ENCODE measurements around the gene MEDAG.

The MEDAG gene

DNA sequence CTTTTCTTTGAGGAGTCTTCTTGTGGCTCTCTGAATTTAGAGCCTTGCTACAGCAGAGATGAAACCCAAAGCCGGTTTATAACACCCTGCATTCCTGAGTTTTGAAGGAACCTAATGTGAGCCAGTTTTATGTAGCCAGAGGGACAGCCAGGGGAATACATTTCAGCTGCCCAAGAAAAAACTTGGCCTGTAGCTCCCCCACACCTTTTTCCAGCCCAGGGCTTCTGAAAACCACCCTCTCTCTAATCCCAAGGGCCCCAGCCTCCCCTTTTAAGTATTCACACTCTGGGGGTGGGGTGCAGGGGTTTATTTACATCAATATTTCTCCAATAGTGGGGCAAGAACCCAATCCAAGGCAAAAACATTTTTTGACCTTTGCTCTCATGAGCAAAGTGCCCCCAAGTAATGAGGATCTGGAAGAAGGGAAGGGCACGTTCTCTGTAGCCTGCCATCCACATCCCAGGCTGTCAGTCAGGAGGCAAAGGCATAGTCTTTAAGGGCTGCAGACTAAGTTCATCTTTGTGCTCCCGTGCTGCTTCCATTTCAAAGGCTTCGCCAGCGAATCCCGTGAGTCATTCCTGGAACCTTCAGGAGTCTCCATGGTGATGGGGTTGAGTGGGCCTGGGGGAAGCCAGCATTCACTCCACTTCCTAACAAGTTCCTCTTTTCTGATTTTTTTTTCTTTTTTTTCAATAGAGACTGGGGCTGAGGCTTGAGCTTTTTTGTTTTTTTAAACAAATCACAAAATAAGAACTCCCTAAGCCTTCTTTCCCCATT lies 33.2 kb upstream of the MEDAG start:
- Histone ChIP-seq H3K36me3 (ENCODE audit: control insufficient read depth in 4 of 4, insufficient read depth in 4 of 4, low read length in 3 of 4) (no peaks in the 10 kb centered on the region), H3K4me1 (ENCODE audit: control extremely low read depth in 1 of 4, control insufficient read depth in 4 of 4, insufficient read depth in 4 of 4, low read length in 3 of 4) (peaks cover 0 to 12% (median 8%) of the 10 kb centered on the region in 4 experiments), H3K27me3 (replicated peaks in 2 of 5; ENCODE audit: control insufficient read depth in 4 of 5, insufficient read depth in 5 of 5, low read length in 4 of 5) (peaks cover 0 to 7% (median 0%) of the 10 kb centered on the region in 5 experiments), H3K9me3 (ENCODE audit: control extremely low read depth in 1 of 5, control insufficient read depth in 4 of 5, insufficient read depth in 2 of 5, low read depth in 1 of 5, low read length in 4 of 5) (no peaks in the 10 kb centered on the region), H3K27ac (ENCODE audit: insufficient read depth in 1 of 2, low read depth in 1 of 2, low read length in 2 of 2, poor library complexity in 1 of 2, severe bottlenecking in 2 of 2) (no peak overlapping the region), H3K4me3 (ENCODE audit: control insufficient read depth in 1 of 7, extremely low read depth in 1 of 7, insufficient read depth in 4 of 7, low read depth in 2 of 7, low read length in 6 of 7) (no peak overlapping the region)
- peak; percentile 66 to 73 (median 71) for DNase-seq
- CTCF ChIA-PET: interaction anchor here (1.6 kb wide), 1 partner anchor 7 kb away, joined by 8 read pairs; no protein-coding TSS in a partner anchor
- POLR2A ChIA-PET: no interaction called here
- WGBS (ENCODE audit: insufficient coverage): 21% methylated on average over 4 of the region's 6 CpGs

DNA sequence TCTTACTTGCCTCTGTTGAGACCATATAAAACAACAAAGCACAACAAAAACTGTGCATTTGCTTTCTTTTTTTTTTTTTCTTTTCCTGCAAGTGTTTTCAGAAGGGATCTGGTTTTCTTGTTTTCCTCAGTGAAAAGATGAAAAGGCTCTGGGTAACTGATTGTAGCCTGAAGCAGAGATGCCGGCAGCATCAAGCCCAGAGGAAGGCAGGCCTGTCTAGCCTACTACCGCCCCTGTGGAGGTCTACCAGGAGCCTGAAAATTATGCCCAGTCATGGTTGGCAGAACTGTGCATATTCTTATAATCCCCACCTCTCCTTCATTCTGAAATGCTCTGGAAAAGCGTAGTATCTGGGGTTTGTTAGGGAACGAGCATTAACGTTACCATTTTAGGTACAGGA lies 32.6 kb upstream of the MEDAG start:
- H3K4me3 ChIP-seq (ENCODE audit: control insufficient read depth in 1 of 7, extremely low read depth in 1 of 7, insufficient read depth in 4 of 7, low read depth in 2 of 7, low read length in 6 of 7): no peak overlapping the region
- 37% methylated on average over 4 of the region's 5 CpGs for WGBS (ENCODE audit: insufficient coverage)
- ChIA-PET POLR2A (no interaction called here), CTCF (interaction anchor here (1.6 kb wide), 1 partner anchor 8 kb away, joined by 8 read pairs; no protein-coding TSS in a partner anchor)
- H3K4me1 ChIP-seq (ENCODE audit: control extremely low read depth in 1 of 4, control insufficient read depth in 4 of 4, insufficient read depth in 4 of 4, low read length in 3 of 4): peaks cover 0 to 12% (median 8%) of the 10 kb centered on the region in 4 experiments
- H3K9me3 ChIP-seq (ENCODE audit: control extremely low read depth in 1 of 5, control insufficient read depth in 4 of 5, insufficient read depth in 2 of 5, low read depth in 1 of 5, low read length in 4 of 5): no peaks in the 10 kb centered on the region
- H3K27ac ChIP-seq (ENCODE audit: insufficient read depth in 1 of 2, low read depth in 1 of 2, low read length in 2 of 2, poor library complexity in 1 of 2, severe bottlenecking in 2 of 2): no peak overlapping the region
- H3K36me3 ChIP-seq (ENCODE audit: control insufficient read depth in 4 of 4, insufficient read depth in 4 of 4, low read length in 3 of 4): no peaks in the 10 kb centered on the region
- peaks cover 0 to 7% (median 0%) of the 10 kb centered on the region in 5 experiments for H3K27me3 ChIP-seq (replicated peaks in 2 of 5; ENCODE audit: control insufficient read depth in 4 of 5, insufficient read depth in 5 of 5, low read length in 4 of 5)
- peak; percentile 22 to 64 (median 62) for DNase-seq

DNA sequence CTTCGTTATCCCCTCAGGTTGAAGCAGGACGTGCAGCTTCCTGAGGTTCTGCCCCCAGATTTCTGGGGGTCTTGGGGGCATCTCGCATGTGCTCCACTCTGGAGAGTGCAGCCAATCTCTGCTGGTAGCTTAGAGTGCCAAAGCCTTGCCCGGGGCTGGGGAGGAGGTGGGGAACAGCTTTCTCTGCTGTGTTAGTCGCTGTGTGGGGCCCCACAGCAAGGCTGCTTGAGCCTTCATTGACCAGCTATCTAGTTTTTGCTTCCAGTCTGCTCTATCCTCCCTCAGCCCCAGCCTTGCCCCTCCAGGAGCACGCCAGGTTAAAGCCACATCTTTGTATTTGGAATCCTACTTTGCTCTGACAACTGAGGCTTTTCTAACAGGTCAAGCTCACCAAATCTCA lies 32.0 kb upstream of the MEDAG start:
- ChIA-PET CTCF (interaction anchor here (1.6 kb wide), 1 partner anchor 9 kb away, joined by 8 read pairs; no protein-coding TSS in a partner anchor), POLR2A (interaction anchor here (0.5 kb wide), 1 partner anchor 212 kb away, joined by 4 read pairs; no protein-coding TSS in a partner anchor)
- Histone ChIP-seq H3K9me3 (ENCODE audit: control extremely low read depth in 1 of 5, control insufficient read depth in 4 of 5, insufficient read depth in 2 of 5, low read depth in 1 of 5, low read length in 4 of 5) (no peaks in the 10 kb centered on the region), H3K27ac (ENCODE audit: insufficient read depth in 1 of 2, low read depth in 1 of 2, low read length in 2 of 2, poor library complexity in 1 of 2, severe bottlenecking in 2 of 2) (no peak overlapping the region), H3K27me3 (replicated peaks in 2 of 5; ENCODE audit: control insufficient read depth in 4 of 5, insufficient read depth in 5 of 5, low read length in 4 of 5) (peaks cover 0 to 7% (median 0%) of the 10 kb centered on the region in 5 experiments), H3K4me3 (ENCODE audit: control insufficient read depth in 1 of 7, extremely low read depth in 1 of 7, insufficient read depth in 4 of 7, low read depth in 2 of 7, low read length in 6 of 7) (no peak overlapping the region), H3K4me1 (ENCODE audit: control extremely low read depth in 1 of 4, control insufficient read depth in 4 of 4, insufficient read depth in 4 of 4, low read length in 3 of 4) (peaks cover 0 to 12% (median 8%) of the 10 kb centered on the region in 4 experiments), H3K36me3 (ENCODE audit: control insufficient read depth in 4 of 4, insufficient read depth in 4 of 4, low read length in 3 of 4) (no peaks in the 10 kb centered on the region)
- DNase-seq: no peak
- WGBS (ENCODE audit: insufficient coverage): 74% methylated on average over 4 of the region's 6 CpGs

DNA sequence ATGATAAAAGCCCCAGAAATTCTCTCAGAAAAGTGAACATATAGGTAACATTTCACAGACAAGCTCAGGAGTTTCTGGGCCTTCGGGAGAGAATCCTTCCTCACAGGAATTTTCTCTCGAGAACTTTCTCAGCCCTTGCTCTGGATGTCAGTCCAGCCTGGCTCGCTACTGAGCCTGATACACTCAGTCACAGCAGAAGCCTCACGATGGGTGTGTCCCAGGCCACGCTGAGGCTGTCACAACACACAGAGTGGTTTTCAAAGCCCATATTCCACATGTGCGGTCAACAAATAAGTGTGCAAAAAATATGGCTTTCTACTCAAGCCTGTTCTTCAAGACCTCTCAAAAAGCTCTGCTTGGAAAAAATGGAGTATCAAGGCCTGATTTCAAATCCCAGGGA lies 31.5 kb upstream of the MEDAG start:
- Histone ChIP-seq H3K27me3 (replicated peaks in 2 of 5; ENCODE audit: control insufficient read depth in 4 of 5, insufficient read depth in 5 of 5, low read length in 4 of 5) (peaks cover 0 to 7% (median 0%) of the 10 kb centered on the region in 5 experiments), H3K36me3 (ENCODE audit: control insufficient read depth in 4 of 4, insufficient read depth in 4 of 4, low read length in 3 of 4) (no peaks in the 10 kb centered on the region), H3K4me3 (ENCODE audit: control insufficient read depth in 1 of 7, extremely low read depth in 1 of 7, insufficient read depth in 4 of 7, low read depth in 2 of 7, low read length in 6 of 7) (no peak overlapping the region), H3K27ac (ENCODE audit: insufficient read depth in 1 of 2, low read depth in 1 of 2, low read length in 2 of 2, poor library complexity in 1 of 2, severe bottlenecking in 2 of 2) (no peak overlapping the region), H3K4me1 (ENCODE audit: control extremely low read depth in 1 of 4, control insufficient read depth in 4 of 4, insufficient read depth in 4 of 4, low read length in 3 of 4) (peaks cover 0 to 12% (median 8%) of the 10 kb centered on the region in 4 experiments), H3K9me3 (ENCODE audit: control extremely low read depth in 1 of 5, control insufficient read depth in 4 of 5, insufficient read depth in 2 of 5, low read depth in 1 of 5, low read length in 4 of 5) (no peaks in the 10 kb centered on the region)
- DNase-seq: no peak
- 93% methylated on average over 5 of the region's 6 CpGs for WGBS (ENCODE audit: insufficient coverage)
- POLR2A ChIA-PET: interaction anchor here (0.5 kb wide), 1 partner anchor 212 kb away, joined by 4 read pairs; no protein-coding TSS in a partner anchor
- CTCF ChIA-PET: interaction anchor here (1.6 kb wide), 1 partner anchor 9 kb away, joined by 8 read pairs; no protein-coding TSS in a partner anchor

DNA sequence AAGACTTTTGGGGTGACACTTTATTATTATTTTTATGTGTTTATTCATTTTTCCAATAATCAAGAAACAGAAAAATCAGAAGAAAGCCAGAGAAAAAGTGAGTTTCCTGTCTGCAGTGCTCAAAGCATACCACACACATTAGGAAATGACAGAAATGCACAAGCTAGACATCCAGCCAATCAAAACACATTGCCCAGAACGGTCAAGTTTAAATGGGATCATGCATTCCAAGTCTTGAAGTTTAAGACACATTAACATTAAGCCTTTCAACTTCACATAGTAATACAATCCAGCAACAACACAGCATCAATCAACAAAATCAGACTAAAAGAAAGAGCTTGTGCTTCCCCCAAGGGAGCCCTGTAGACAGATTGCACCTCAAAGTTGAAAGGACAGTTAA lies 28.7 kb upstream of the MEDAG start:
- Histone ChIP-seq H3K9me3 (ENCODE audit: control extremely low read depth in 1 of 5, control insufficient read depth in 4 of 5, insufficient read depth in 2 of 5, low read depth in 1 of 5, low read length in 4 of 5) (no peaks in the 10 kb centered on the region), H3K36me3 (ENCODE audit: control insufficient read depth in 4 of 4, insufficient read depth in 4 of 4, low read length in 3 of 4) (no peaks in the 10 kb centered on the region), H3K27me3 (replicated peaks in 2 of 5; ENCODE audit: control insufficient read depth in 4 of 5, insufficient read depth in 5 of 5, low read length in 4 of 5) (peaks cover 0 to 13% (median 0%) of the 10 kb centered on the region in 5 experiments), H3K4me1 (ENCODE audit: control extremely low read depth in 1 of 4, control insufficient read depth in 4 of 4, insufficient read depth in 4 of 4, low read length in 3 of 4) (peaks cover 0 to 12% (median 8%) of the 10 kb centered on the region in 4 experiments), H3K27ac (ENCODE audit: insufficient read depth in 1 of 2, low read depth in 1 of 2, low read length in 2 of 2, poor library complexity in 1 of 2, severe bottlenecking in 2 of 2) (no peak overlapping the region), H3K4me3 (ENCODE audit: control insufficient read depth in 1 of 7, extremely low read depth in 1 of 7, insufficient read depth in 4 of 7, low read depth in 2 of 7, low read length in 6 of 7) (no peak overlapping the region)
- no peak for DNase-seq
- POLR2A ChIA-PET: no interaction called here
- WGBS (ENCODE audit: insufficient coverage): 0% methylated on average over 1 of the region's 1 CpG
- CTCF ChIA-PET: interaction anchor here (1.4 to 1.6 kb wide), 2 partner anchors 11 to 20 kb away, joined by 3 to 7 read pairs; no protein-coding TSS in a partner anchor

DNA sequence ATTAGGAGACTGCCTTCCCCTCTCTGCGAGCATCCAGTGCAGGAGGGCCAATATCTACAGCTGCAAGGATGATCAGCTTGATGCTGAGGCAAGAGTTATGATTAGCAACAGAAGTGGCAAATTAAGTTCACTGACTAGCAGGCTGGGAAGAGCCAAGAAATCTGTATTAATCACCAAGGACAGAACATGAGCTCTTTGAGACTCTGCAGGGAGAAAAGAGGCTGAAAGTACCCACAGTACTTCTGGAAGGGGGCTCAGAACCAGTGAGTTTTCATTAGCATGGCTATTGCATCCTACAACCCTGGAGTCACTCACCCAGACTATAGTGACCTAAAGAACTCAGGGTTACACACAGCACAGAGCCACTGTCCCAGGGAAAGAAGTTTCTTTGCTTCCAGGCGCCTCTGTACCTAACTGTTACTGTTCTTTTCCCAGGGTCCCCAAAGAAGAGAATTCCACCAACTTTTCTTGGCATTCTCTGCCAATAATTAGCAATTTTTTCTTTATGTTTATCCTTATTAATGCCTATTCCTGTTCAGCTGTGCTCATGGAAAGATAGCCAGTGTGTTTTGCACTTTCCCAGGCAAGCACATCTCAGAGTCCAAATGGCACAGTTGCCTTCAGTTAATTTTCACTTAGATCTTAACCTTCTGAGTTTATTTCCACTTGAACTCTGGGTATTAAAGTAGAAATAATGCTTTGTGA lies 25.8 kb upstream of the MEDAG start:
- Histone ChIP-seq H3K4me1 (ENCODE audit: control extremely low read depth in 1 of 4, control insufficient read depth in 4 of 4, insufficient read depth in 4 of 4, low read length in 3 of 4) (no peaks in the 10 kb centered on the region), H3K9me3 (ENCODE audit: control extremely low read depth in 1 of 5, control insufficient read depth in 4 of 5, insufficient read depth in 2 of 5, low read depth in 1 of 5, low read length in 4 of 5) (peaks cover 0 to 3% (median 0%) of the 10 kb centered on the region in 5 experiments), H3K4me3 (ENCODE audit: control insufficient read depth in 1 of 7, extremely low read depth in 1 of 7, insufficient read depth in 4 of 7, low read depth in 2 of 7, low read length in 6 of 7) (no peak overlapping the region), H3K27ac (ENCODE audit: insufficient read depth in 1 of 2, low read depth in 1 of 2, low read length in 2 of 2, poor library complexity in 1 of 2, severe bottlenecking in 2 of 2) (no peak overlapping the region), H3K27me3 (replicated peaks in 2 of 5; ENCODE audit: control insufficient read depth in 4 of 5, insufficient read depth in 5 of 5, low read length in 4 of 5) (peaks cover 0 to 13% (median 0%) of the 10 kb centered on the region in 5 experiments), H3K36me3 (ENCODE audit: control insufficient read depth in 4 of 4, insufficient read depth in 4 of 4, low read length in 3 of 4) (no peaks in the 10 kb centered on the region)
- CTCF ChIA-PET: interaction anchor here (1.5 to 3.9 kb wide), 3 partner anchors 13 to 161 kb away, joined by 3 to 23 read pairs (median 3); no protein-coding TSS in a partner anchor
- DNase-seq: no peak
- no CpG with 5 or more reads among the region's 2 CpGs for WGBS (ENCODE audit: insufficient coverage)
- POLR2A ChIA-PET: no interaction called here
